KMS-11 (cell line): ENCODE measurements around the gene NOP14.

Source experiments
- H2AFZ ChIP-seq: fragments of 200-600 bp; sonication (generic); 2 replicates; pipeline ENCODE4 v1.6.1; 2016; ENCODE audit warnings: antibody characterized with exemption, mixed run types, low read depth
- H3K27ac ChIP-seq: fragments of 200-600 bp; sonication (generic); 2 replicates; pipeline ENCODE4 v1.6.1; 2016; ENCODE audit warnings: mild to moderate bottlenecking, mixed run types
- H3K27me3 ChIP-seq: fragments of 200-600 bp; sonication (generic); 2 replicates; pipeline ENCODE4 v1.6.1; 2017; ENCODE audit warnings: mild to moderate bottlenecking, low read depth, mixed run types, moderate library complexity; ENCODE audit not compliant: insufficient read depth
- H3K36me3 ChIP-seq: fragments of 200-600 bp; sonication (generic); 2 replicates; pipeline ENCODE4 v1.6.1; 2017; ENCODE audit warnings: mild to moderate bottlenecking, mixed run types; ENCODE audit not compliant: insufficient read depth
- H3K4me1 ChIP-seq: fragments of 200-600 bp; sonication (generic); 2 replicates; pipeline ENCODE4 v1.6.1; 2016; ENCODE audit warnings: mild to moderate bottlenecking, low read depth, mixed run types; ENCODE audit not compliant: poor library complexity, severe bottlenecking
- H3K4me2 ChIP-seq: fragments of 200-600 bp; sonication (generic); 2 replicates; pipeline ENCODE4 v1.7.0; 2016; ENCODE audit warnings: mild to moderate bottlenecking, mixed run types
- H3K4me3 ChIP-seq: fragments of 200-600 bp; sonication (generic); IDR thresholded peaks from 2 replicates; pipeline ENCODE4 v1.6.1; 2017; ENCODE audit warnings: low read depth, low read length, mixed read lengths; ENCODE audit not compliant: insufficient read depth
- H3K79me2 ChIP-seq: fragments of 200-600 bp; sonication (generic); 2 replicates; pipeline ENCODE4 v1.6.1; 2016; ENCODE audit warnings: low read depth, mixed run types; ENCODE audit not compliant: insufficient read depth
- H3K9ac ChIP-seq: fragments of 200-600 bp; sonication (generic); 2 replicates; pipeline ENCODE4 v1.6.1; 2016; ENCODE audit warnings: mild to moderate bottlenecking, mixed run types
- H4K20me1 ChIP-seq: fragments of 200-600 bp; sonication (generic); 2 replicates; pipeline ENCODE4 v1.6.1; 2016; ENCODE audit warnings: mild to moderate bottlenecking, mixed run types; ENCODE audit not compliant: insufficient read depth
- CTCF ChIP-seq: fragments of 200-600 bp; sonication (generic); conservative IDR thresholded peaks from 2 replicates; pipeline ENCODE4 v1.6.1; 2017; ENCODE audit warnings: low read depth, mild to moderate bottlenecking, antibody characterized with exemption, low read length, moderate library complexity, mixed read lengths

The NOP14 gene

GRCh38 chr4:2954358-2955185 is 8.6 kb downstream of the NOP14 start:
- H4K20me1 ChIP-seq: no peaks in the 10 kb centered on the region
- H3K9ac ChIP-seq: no peak overlapping the region
- H3K4me3 ChIP-seq: no peak overlapping the region
- no peak overlapping the region for H2AFZ ChIP-seq
- no peaks in the 10 kb centered on the region for H3K27me3 ChIP-seq
- no peak for TF ChIP-seq CTCF
- H3K36me3 ChIP-seq: peaks cover 11% of the 10 kb centered on the region; the same call in 1 of the 2 replicates
- H3K4me2 ChIP-seq: no peak overlapping the region
- no peak overlapping the region for H3K27ac ChIP-seq
- peaks cover 27% of the 10 kb centered on the region for H3K79me2 ChIP-seq
- H3K4me1 ChIP-seq: no peaks in the 10 kb centered on the region

GRCh38 chr4:2953496-2953895 is 9.7 kb downstream of the NOP14 start:
- Histone ChIP-seq H3K36me3 (peaks cover 11% of the 10 kb centered on the region; the same call in 1 of the 2 replicates), H3K4me2 (no peak overlapping the region), H2AFZ (no peak overlapping the region), H3K79me2 (peaks cover 16% of the 10 kb centered on the region), H3K4me1 (no peaks in the 10 kb centered on the region), H3K27ac (no peak overlapping the region), H3K27me3 (no peaks in the 10 kb centered on the region), H4K20me1 (no peaks in the 10 kb centered on the region), H3K9ac (no peak overlapping the region), H3K4me3 (no peak overlapping the region)
- TF ChIP-seq CTCF: no peak

- Histone ChIP-seq H3K36me3 (no peaks in the 10 kb centered on the region; the same call in 1 of the 2 replicates), H4K20me1 (no peaks in the 10 kb centered on the region), H3K4me2 (no peak overlapping the region), H3K79me2 (no peaks in the 10 kb centered on the region), H3K27ac (no peak overlapping the region), H2AFZ (no peak overlapping the region), H3K9ac (no peak overlapping the region), H3K4me3 (no peak overlapping the region), H3K4me1 (no peaks in the 10 kb centered on the region), H3K27me3 (no peaks in the 10 kb centered on the region)
- TF ChIP-seq CTCF: no peak
These were observed 12.8 kb downstream of the NOP14 start for GRCh38 chr4:2950221-2950989.

GRCh38 chr4:2949782-2950125 is 13.5 kb downstream of the NOP14 start:
- no peak overlapping the region for H3K9ac ChIP-seq
- H3K27me3 ChIP-seq: no peaks in the 10 kb centered on the region
- no peak overlapping the region for H3K4me2 ChIP-seq
- no peaks in the 10 kb centered on the region for H3K4me1 ChIP-seq
- H3K36me3 ChIP-seq: no peaks in the 10 kb centered on the region; the same call in 1 of the 2 replicates
- no peaks in the 10 kb centered on the region for H3K79me2 ChIP-seq
- no peak for TF ChIP-seq CTCF
- no peaks in the 10 kb centered on the region for H4K20me1 ChIP-seq
- no peak overlapping the region for H3K27ac ChIP-seq
- no peak overlapping the region for H2AFZ ChIP-seq
- H3K4me3 ChIP-seq: no peak overlapping the region
